MM.1S (cell line): Measurements from ENCODE around the gene CENPB.
"Not testable (repeated sequence)": the region's sequence is repeated elsewhere in the genome, so short reads cannot be mapped to it uniquely, and the experiment has no call there.

Experiments used
- DNase-seq: peaks from one replicate; pipeline ENCODE4 v3.0.0-alpha.2; 2015
- H2AFZ ChIP-seq: fragments of 300-600 bp; sonication (generic); 2 replicates; pipeline ENCODE4 v1.6.0; 2016; ENCODE audit warnings: antibody characterized with exemption, low read length
- H3F3A ChIP-seq: fragments of 300-600 bp; sonication (generic); 2 replicates; pipeline ENCODE4 v1.6.1; 2016; ENCODE audit warnings: mild to moderate bottlenecking, antibody characterized with exemption, low read length, moderate library complexity, mixed read lengths; ENCODE audit not compliant: insufficient read depth
- H3K27ac ChIP-seq: fragments of 300-600 bp; sonication (generic); 2 replicates; pipeline ENCODE4 v1.5.1; 2016; ENCODE audit warnings: mild to moderate bottlenecking, low read length
- H3K27me3 ChIP-seq: fragments of 300-600 bp; sonication (generic); replicated peaks from 2 replicates; pipeline ENCODE4 v1.6.0; 2016; ENCODE audit warnings: low read length; ENCODE audit not compliant: insufficient read depth
- H3K36me3 ChIP-seq: fragments of 300-600 bp; sonication (generic); replicated peaks from 2 replicates; pipeline ENCODE4 v1.6.1; 2016; ENCODE audit warnings: mild to moderate bottlenecking, low read length, mixed read lengths; ENCODE audit not compliant: insufficient read depth
- H3K4me1 ChIP-seq: fragments of 300-600 bp; sonication (generic); 2 replicates; pipeline ENCODE4 v1.6.1; 2016; ENCODE audit warnings: low read length, mixed read lengths
- H3K4me2 ChIP-seq: fragments of 300-600 bp; sonication (generic); 2 replicates; pipeline ENCODE4 v1.6.0; 2016; ENCODE audit warnings: low read depth, low read length
- H3K4me3 ChIP-seq: fragments of 300-600 bp; sonication (generic); 2 replicates; pipeline ENCODE4 v1.5.1; 2016; ENCODE audit warnings: low read length, mixed read lengths
- H3K79me2 ChIP-seq: fragments of 300-600 bp; sonication (generic); 2 replicates; pipeline ENCODE4 v1.6.1; 2016; ENCODE audit warnings: mixed run types, low read length, mixed read lengths
- H3K9ac ChIP-seq: fragments of 300-600 bp; sonication (generic); 2 replicates; pipeline ENCODE4 v1.6.1; 2016; ENCODE audit warnings: low read length, mixed read lengths
- H3K9me2 ChIP-seq: fragments of 300-600 bp; sonication (generic); replicated peaks from 2 replicates; pipeline ENCODE4 v1.6.1; 2016; ENCODE audit warnings: mild to moderate bottlenecking, low read length, mixed read lengths; ENCODE audit not compliant: insufficient read depth
- H3K9me3 ChIP-seq: fragments of 300-600 bp; sonication (generic); replicated peaks from 2 replicates; pipeline ENCODE4 v1.6.1; 2016; ENCODE audit warnings: mild to moderate bottlenecking, low read length, mixed read lengths; ENCODE audit not compliant: insufficient read depth
- H4K20me1 ChIP-seq: fragments of 300-600 bp; sonication (generic); 2 replicates; pipeline ENCODE4 v1.6.1; 2016; ENCODE audit warnings: mild to moderate bottlenecking, low read length, moderate library complexity, mixed read lengths; ENCODE audit not compliant: insufficient read depth
- EZH2 ChIP-seq: fragments of 300-600 bp; sonication (generic); optimal IDR thresholded peaks from 2 replicates; pipeline ENCODE3; 2017; ENCODE audit warnings: low read depth, mild to moderate bottlenecking, antibody characterized with exemption, low read length, mixed read lengths
- EZH2phosphoT487 ChIP-seq: fragments of 300-600 bp; sonication (generic); IDR thresholded peaks from 2 replicates; pipeline ENCODE4 v1.6.1; 2018; ENCODE audit warnings: antibody characterized with exemption, low read length
- TF ChIP-seq, protein P1 (sequence below): fragments of 300-600 bp; sonication (generic); IDR thresholded peaks from 2 replicates; pipeline ENCODE4 v1.5.1; 2016; ENCODE audit warnings: antibody characterized with exemption, low read length, mixed read lengths

Gene CENPB

DNA sequence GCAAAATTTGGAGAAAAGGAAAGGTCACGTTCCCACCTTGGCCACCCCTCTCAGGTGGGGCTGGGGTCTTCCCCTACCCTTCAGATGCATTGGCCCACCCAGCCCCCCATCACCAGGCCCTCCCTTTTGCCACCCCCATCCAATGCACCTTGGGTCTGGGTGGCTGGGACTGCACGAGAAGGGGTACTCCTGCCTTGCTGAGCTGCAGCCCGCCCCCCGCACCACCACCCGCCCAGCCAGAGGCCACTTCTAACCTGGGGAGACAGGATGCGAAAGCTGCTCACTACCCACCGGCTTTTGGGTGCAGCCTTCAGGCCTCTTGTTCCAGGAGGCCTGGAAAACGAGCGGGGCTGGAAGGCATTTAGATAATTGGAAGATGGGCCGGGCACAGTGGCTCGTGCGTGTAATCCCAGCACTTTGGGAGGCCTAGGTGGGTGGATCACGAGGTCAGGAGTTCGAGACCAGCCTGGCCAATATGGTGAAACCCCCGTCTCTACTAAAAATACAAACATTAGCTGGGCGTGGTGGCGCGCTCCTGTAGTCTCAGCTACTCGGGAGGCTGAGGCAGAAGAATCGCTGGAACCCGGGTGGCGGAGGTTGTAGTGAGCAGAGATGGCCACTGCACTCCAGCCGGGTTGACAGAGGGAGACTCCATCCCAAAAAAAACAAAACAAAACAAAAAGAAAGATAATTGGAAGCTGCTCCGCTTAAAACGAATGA is 8.3 kb upstream of the CENPB start:
- Histone ChIP-seq H3K27me3 (no peaks in the 10 kb centered on the region), H2AFZ (peak overlapping the region; percentile 90; the same call in 1 of the 2 replicates), H3K4me2 (peak overlapping the region; percentile 66), H3K36me3 (no peaks in the 10 kb centered on the region), H4K20me1 (no peaks in the 10 kb centered on the region), H3K27ac (peak overlapping the region; percentile 74; the same call in 1 of the 2 replicates), H3F3A (peaks cover 21% of the 10 kb centered on the region), H3K4me1 (peaks cover 26% of the 10 kb centered on the region), H3K9me2 (no peaks in the 10 kb centered on the region), H3K9me3 (no peaks in the 10 kb centered on the region), H3K4me3 (peak overlapping the region; percentile 68), H3K79me2 (peaks cover 31% of the 10 kb centered on the region), H3K9ac (peak overlapping the region; percentile 84; the same call in 1 of the 2 replicates)
- TF ChIP-seq, protein P1, sequence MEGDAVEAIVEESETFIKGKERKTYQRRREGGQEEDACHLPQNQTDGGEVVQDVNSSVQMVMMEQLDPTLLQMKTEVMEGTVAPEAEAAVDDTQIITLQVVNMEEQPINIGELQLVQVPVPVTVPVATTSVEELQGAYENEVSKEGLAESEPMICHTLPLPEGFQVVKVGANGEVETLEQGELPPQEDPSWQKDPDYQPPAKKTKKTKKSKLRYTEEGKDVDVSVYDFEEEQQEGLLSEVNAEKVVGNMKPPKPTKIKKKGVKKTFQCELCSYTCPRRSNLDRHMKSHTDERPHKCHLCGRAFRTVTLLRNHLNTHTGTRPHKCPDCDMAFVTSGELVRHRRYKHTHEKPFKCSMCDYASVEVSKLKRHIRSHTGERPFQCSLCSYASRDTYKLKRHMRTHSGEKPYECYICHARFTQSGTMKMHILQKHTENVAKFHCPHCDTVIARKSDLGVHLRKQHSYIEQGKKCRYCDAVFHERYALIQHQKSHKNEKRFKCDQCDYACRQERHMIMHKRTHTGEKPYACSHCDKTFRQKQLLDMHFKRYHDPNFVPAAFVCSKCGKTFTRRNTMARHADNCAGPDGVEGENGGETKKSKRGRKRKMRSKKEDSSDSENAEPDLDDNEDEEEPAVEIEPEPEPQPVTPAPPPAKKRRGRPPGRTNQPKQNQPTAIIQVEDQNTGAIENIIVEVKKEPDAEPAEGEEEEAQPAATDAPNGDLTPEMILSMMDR, result no peak
- TF ChIP-seq EZH2phosphoT487 (no peak), EZH2 (no peak)
- DNase-seq, result no peak

GRCh38 chr20:3794168-3794567 is 7.6 kb upstream of the CENPB start:
- DNase-seq, H4K20me1 ChIP-seq, H3K27ac ChIP-seq, H3K9me3 ChIP-seq, H3K36me3 ChIP-seq, H3K4me2 ChIP-seq, H3K9ac ChIP-seq, H3K4me3 ChIP-seq, H2AFZ ChIP-seq, H3K9me2 ChIP-seq, H3K27me3 ChIP-seq: not testable (repeated sequence)
- Histone ChIP-seq H3F3A (peaks cover 21% of the 10 kb centered on the region), H3K4me1 (peaks cover 19% of the 10 kb centered on the region), H3K79me2 (peaks cover 24% of the 10 kb centered on the region)

- H3K9ac ChIP-seq, H3K9me2 ChIP-seq, H2AFZ ChIP-seq, H3K4me2 ChIP-seq, DNase-seq, H4K20me1 ChIP-seq, H3K27me3 ChIP-seq, H3K36me3 ChIP-seq, H3K9me3 ChIP-seq, H3F3A ChIP-seq, H3K4me1 ChIP-seq, H3K4me3 ChIP-seq, H3K27ac ChIP-seq, H3K79me2 ChIP-seq: not testable (repeated sequence)
These were observed 2.7 kb upstream of the CENPB start for GRCh38 chr20:3789201-3789600.

DNA sequence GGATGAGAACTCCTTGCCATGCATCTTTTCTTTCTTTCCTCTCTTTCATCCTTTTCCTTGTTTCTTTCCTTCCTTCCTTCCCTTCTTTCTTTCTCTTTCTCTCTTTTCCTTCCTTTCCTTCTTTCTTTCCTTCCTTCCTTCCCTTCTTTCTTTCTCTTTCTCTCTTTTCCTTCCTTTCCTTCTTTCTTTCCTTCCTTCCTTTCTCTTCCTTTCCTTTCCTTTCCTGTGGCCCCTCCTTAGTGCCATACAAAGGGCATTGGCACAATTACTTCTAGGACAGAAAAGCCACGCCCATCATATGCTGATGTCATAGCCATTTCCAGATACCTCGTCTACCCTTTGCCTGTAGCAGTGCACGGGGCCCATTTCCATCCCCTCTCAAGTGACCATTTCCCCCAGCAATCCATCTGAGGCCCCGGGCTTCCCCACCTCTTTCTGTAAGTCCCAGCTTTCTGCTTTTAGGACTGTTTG is 2.2 kb upstream of the CENPB start:
- no peak overlapping the region for H3K4me3 ChIP-seq
- no peaks in the 10 kb centered on the region for H3K9me2 ChIP-seq
- TF ChIP-seq, protein P1, result no peak
- TF ChIP-seq EZH2 (no peak), EZH2phosphoT487 (no peak)
- H4K20me1 ChIP-seq, result no peaks in the 10 kb centered on the region
- H3K27ac ChIP-seq, result no peak overlapping the region
- H3K9ac ChIP-seq, result no peak overlapping the region
- no peaks in the 10 kb centered on the region; the same call in 1 of the 2 replicates for H3F3A ChIP-seq
- H3K4me1 ChIP-seq, result peaks cover 4% of the 10 kb centered on the region
- H2AFZ ChIP-seq, result no peak overlapping the region
- H3K27me3 ChIP-seq, result no peaks in the 10 kb centered on the region
- peaks cover 8% of the 10 kb centered on the region; the same call in 1 of the 2 replicates for H3K79me2 ChIP-seq
- no peaks in the 10 kb centered on the region for H3K36me3 ChIP-seq
- no peak for DNase-seq
- no peaks in the 10 kb centered on the region for H3K9me3 ChIP-seq
- H3K4me2 ChIP-seq, result no peak overlapping the region
